D721Med (cell line): Measurements from ENCODE around the gene AP2A2.
A peak's percentile ranks its signal among the peaks of the same experiment; 100 is the strongest.

Experiments used
- DNase-seq: peaks from one replicate; pipeline ENCODE4 v3.0.0; 2011; ENCODE audit warnings: low spot score; ENCODE audit not compliant: insufficient read length
- FAIRE-seq: peaks from 2 replicates; lab custom pipeline; 2011; peaks lifted over from hg19 to GRCh38; lab: Jason Lieb, UNC
- CTCF ChIP-seq: IDR thresholded peaks from 2 replicates; pipeline ENCODE4 v1.5.1; 2012; ENCODE audit warnings: mild to moderate bottlenecking, control low read depth; ENCODE audit not compliant: insufficient read depth; ENCODE audit errors: missing control alignments

Gene AP2A2

GRCh38 chr11:1049911-1050580 is 124.4 kb downstream of the AP2A2 start:
- FAIRE-seq, result no peak
- no peak for TF ChIP-seq CTCF

DNA sequence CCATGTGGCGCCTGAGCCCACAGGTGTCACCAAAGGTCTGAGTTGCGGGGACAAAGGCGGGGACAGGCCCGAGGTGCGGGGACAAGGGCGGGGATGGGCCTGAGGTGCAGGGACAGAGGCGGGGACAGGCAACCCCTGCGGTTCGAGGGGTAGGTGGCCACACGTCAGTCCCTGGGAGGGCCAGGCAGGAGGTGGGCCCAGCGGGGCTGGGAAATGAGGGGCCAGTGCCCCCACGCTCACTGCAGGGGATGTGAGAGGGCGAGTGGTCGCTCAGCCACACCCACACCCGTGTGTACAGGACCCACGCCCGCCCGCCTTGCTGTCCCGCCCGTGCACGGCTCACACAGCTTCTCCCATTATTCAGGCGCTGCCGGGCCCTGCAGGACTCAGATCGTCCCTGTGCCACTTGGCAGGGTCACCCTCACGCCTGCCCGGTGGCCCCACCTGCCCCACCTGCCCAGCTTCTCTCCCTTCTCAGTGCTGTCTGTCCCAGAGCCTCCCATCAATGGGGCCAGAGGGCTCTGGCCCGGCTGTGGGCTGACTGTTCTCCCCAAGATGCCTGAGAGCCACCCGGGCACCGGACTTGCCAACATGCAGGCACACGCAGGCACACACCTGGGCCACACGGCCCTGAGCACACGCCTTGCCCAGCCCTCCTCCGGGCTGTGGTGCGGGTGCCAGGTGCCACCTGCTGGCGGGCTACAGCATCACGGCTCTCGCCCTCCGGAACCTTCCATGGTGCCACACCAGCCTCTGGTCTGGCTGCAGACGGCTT is 125.1 kb downstream of the AP2A2 start:
- FAIRE-seq, result no peak
- peak; percentile 70 for DNase-seq
- peak; percentile 89 for TF ChIP-seq CTCF

More at GRCh38 chr11:1049911-1050580, 124.4 kb downstream of the AP2A2 start:
- DNase-seq, result no peak

DNA sequence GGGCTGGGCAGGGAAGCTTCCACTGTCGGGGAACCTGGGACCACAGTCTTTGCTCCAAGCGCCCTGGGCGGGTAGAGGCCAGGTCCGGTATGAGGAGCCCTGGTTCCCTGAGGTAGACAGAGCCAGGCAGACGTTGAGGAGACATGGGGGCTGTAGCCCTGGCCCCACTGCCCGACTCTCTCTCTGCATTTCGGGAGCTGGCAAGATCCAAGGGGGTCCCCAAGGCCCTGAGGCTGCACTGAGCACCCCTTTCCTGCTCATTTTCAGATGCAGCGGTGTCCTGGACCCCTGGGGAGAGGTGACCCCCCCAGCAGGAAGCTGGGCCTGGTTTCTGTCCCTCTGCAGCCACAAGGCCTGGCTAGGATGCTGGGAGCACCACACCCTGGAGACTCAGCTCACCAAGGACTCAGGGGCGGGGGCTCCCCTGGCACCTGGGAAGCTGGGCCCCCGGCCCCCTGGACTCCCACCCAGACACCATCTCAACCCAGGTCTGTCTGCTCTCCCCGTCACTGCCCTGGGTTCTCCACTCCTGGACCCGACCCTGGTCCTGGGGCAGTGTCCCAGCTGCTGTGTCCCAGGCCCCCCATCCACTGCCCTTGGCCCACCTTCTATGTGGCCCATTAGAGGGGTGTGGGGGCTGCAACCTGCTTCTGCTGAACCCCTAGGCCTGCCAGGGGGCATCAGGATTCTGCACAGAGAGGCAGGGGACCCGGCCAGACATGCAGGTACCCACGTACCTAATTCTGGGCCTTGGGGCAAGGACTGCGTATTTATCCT is 125.9 kb downstream of the AP2A2 start:
- no peak for TF ChIP-seq CTCF
- FAIRE-seq (no peak), DNase-seq (no peak)

DNA sequence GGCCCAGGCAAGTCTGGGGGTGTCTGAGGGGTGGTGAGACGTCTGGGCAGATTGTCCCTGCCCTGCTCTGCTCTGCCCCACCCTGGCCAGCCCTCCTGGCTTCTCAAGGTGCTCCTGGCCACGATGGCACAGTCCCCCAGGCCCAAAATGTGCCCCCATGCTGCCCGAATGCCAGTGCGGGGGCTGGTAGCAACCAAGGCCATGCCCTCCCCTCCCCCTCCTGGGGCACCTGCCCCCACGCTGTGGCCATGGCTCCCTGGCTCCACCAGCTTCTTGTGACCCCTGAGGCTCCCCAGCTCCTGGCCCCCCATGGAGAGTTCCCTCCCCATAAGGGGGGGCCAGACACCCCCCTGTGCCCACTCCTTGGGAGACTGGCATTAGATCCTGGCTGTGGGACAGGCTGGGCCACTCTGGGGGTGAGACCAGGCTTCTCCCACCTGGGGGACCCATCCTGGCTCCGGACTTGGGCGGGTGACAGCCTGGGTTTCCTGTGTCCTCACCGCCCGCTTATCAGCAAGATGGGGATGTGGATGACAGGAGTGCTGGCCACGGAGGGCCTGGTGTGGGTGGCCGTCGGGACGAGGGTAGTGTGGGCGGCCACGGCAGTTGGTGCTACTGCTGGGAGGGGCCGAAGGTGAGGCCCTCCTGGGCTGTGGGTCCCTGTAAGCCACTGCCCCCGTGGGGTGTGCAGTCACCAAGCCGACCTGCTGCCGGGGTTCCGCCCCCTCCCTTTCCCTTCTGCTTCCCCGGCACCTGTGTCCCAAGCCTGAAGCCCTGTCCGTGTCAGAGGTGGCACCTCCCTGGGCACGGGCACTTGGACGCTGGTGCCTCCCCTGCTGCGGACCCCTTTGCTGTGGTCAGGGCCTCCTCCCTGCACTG is 126.7 kb downstream of the AP2A2 start:
- no peak for FAIRE-seq
- DNase-seq, result no peak
- TF ChIP-seq CTCF, result no peak

DNA sequence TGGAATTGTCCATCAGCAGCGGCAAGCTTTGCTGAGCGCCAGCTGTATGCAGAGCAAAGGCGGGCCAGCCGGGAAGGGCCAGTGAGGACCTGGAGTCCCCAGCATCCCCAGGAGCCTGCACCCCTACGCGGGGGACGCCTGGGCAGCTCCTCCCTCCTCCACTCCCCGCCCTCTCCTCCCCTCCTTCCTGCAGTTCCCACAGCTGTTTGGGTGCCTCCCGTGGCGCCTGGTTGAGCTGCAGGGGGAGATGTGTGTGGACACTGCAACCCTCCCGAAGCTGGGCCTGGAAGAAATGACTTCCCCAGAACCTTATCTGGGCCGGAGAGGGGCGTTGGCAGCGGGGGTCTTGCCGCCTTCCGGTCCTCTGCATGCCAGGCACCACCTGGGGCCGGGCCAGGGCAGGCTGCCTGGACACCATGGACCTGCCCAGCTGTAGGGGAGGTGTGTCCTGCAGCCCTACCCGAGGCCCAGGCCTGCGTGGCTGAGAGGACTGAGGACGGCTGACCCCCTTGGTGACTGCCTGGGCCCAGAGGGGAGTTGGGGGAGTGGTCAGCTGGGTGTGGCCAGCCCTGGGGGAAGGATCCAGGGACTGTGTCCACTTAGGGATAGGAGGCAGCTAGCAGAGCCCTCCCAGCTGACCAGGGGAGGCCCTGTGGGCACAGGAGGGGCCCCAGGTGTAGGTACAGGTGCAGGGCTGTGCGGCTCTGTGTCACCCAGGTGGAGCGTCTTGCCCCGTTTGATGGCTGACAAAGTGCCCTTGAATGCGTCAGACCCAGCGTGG is 127.6 kb downstream of the AP2A2 start:
- TF ChIP-seq CTCF, result no peak
- no peak for FAIRE-seq
- DNase-seq, result no peak
